ENCODE results near the gene CBX5.
"Not testable (repeated sequence)": the region's sequence is repeated elsewhere in the genome, so short reads cannot be mapped to it uniquely, and the experiment has no call there.

Gene CBX5

GRCh38 chr12:54262403-54262925, 17.5 kb downstream of the CBX5 start:
- no peak for DNase-seq

- DNase-seq: no peak
Measured at GRCh38 chr12:54261815-54262402, 18.0 kb downstream of the CBX5 start.

DNA sequence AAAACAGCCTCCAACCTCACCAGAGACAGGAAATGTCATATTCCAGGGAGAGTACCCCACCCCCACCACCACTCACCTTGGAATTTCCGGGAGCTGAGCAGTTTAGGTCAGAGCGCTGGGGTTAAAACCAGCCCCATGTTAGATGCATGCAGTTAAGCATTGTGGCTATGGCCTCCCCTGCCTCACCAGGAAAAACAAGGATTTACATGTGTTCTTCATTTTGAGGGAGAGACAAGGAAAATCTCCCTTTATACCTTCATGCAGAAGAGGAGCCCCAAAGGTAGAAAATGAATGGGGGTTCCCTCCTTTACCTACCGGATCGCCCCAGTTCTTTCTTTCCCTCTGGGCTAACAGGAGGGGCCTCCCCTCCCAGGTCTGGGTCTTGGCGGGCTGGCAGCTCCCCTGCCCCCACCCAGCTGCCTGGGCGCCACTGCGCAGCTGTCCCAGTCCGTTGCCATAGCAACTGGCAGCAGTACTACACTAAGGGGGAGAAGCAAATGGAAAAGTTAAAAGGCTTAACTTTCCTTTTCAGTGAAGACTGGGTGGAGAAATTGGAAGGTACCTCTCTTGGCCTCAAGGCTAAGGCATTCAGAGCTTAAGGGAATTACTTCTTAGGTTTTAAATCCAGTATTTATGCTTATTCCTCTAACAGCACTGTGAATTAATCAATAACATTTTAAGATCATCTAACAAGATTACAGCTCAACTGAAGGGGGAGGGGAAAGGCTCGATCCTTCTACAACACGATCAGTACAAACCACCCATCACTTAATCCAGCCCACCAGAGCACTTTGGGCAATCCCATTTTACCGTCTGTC, 20.5 kb downstream of the CBX5 start:
- peak; percentile 86 for DNase-seq

DNA sequence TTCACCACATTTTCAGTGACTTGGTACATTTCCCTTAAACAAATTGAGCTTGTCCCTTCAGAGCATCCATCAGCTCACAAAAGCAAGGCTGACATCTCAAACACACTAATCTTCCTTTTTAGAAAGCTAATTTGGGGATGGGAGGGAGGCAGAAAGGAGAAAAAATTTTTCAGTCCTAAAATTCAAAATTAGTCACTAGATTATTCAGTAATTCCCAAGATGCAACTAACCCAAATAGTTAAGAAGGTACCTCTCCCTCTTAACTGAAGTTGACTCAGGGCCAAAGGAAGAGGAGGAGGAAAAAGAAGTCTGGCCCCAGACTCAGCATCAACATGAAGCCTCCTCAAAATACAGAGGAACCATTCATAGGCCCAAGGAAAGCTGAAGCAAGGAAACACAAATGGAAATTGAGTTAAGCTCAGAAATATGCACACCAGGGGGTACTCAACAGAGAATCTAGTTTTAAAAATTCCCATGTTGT, 21.7 kb downstream of the CBX5 start:
- DNase-seq: no peak

GRCh38 chr12:54257332-54257731, 22.6 kb downstream of the CBX5 start:
- DNase-seq: no peak

- DNase-seq: no peak
Measured at GRCh38 chr12:54253240-54253639, 26.7 kb downstream of the CBX5 start.

- DNase-seq: peak; percentile 19
Measured at GRCh38 chr12:54251667-54252284, 28.1 kb downstream of the CBX5 start.

DNA sequence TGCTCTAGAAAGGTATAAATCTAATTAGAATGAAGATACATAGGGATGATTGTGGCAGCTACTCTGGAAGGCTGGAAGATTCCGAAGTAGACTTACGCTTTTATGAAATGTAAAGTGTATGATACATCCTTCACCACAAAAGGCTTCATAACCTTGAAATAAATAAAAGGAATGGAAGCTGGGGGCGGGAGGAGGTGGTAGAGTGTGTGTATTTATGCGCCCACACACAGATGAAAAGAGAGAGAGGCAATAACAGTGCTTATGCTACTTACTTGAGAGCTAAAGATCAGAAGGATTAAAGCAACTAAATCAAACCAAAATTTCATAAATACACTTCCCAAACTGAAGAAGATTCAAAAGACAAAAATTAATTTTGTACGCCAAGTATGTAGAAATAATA, 30.4 kb downstream of the CBX5 start:
- no peak for DNase-seq

- DNase-seq: no peak
Measured at GRCh38 chr12:54246011-54246641, 33.8 kb downstream of the CBX5 start.

DNA sequence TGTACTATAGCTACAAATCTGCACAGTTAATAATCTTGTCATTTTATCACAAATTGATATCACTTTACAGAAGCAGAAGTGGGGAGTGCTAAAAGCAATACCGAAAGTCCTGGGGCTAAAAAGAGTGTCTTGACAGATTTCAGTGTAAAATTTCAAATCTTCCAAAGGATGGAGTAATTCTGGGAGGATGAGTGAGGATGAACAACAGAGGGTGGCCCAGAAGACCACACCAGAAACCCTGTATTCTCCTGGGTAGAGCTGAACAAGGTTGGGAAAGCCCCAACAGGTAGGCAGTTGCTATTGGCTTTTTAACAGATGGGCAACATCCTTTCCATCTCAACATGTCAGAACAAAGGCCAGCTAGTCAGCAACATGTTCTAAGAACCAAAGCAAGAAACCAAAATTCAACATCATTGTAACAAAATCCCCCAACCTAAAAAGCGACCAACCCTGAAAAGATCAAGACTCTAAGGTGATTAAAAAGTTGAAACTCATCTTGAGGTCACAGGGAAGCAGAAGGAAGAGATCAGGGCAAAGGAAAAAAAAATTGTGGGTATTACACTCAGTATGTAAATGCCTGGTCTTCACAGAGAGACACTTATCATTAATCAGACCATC, 38.8 kb downstream of the CBX5 start:
- DNase-seq: no peak

DNA sequence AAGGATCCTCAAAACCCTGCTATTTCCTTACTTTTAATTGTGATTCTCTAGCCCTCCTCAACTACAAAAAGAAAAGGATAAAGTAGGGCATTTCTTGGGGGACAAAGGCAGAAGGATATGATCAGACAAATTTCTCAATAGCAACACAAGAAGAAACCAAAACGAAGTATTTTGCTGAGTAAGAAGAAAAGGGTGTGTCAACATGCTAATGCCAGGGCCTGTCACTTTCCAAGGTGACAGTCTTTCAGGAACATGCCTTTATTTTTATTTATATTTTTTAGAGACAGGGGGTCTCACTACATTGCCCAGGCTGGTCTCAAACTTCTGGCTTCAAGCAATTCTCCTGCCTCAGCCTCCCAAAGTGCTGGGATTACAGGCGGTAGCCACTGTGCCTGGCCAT, 39.8 kb downstream of the CBX5 start:
- DNase-seq: no peak

GRCh38 chr12:54239620-54240019, 40.3 kb downstream of the CBX5 start:
- no peak for DNase-seq

DNA sequence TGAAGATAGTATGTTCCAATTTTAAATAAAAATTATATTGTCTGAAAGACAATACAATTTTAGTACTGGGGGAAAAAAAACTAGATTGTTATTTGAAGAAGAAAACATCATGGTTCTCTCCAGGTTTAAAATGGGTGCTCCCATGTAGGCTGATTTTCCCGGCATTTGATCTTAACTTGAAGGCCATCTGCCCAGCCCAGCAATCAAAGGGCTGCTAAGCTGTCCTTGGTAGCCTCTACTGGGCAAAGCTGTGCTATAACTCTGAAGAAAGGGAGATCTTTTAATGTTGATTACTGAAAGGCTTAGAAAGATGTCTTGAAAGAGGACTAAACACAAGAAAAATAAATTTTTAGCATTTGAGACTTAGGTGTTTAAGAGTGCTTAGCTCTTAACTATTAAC, 41.4 kb downstream of the CBX5 start:
- no peak for DNase-seq

GRCh38 chr12:54232790-54233189, 47.1 kb downstream of the CBX5 start:
- no peak for DNase-seq

DNA sequence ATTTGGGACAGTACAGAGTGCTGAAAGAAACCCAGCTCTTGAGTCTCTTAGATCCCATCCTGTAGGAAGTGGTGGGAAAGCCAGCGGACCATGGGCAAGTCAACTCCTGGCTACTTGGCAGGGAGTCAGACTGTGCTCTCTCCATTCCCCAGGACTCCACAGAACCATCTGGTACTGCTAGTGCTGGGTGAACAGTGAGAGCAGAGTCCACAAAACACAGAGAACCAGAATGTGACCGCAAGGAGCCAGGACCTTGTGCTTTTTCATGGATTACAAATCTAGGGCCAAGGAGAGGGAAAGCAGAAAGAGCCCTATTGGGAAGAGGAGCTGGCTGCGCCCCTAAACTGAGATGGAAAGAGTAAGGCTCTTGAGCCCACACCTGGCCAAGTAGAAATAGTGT, 48.7 kb downstream of the CBX5 start:
- not testable (repeated sequence) for DNase-seq

- DNase-seq: no peak
Measured at GRCh38 chr12:54230555-54230954, 49.4 kb downstream of the CBX5 start.

- DNase-seq: no peak
Measured at GRCh38 chr12:54229624-54230212, 50.2 kb downstream of the CBX5 start.

DNA sequence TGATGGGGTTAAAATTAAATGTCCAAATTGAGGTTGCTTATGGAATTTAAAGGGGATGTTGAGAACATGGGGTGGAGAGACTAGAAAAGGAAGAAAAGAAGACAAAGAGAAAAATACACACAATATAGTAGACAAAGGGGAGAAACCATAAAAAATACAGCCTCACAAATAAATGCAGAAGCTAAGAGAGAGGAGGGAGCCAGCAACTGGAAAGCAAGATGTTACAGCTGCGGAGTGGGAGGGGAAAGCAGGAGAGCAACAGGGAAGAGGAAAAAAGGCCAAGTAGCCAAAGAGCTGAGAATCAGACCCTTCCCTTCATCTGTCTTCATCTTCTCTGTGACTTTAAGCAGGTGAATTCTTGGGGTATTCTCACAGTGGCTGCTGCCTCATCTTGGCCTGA, 51.5 kb downstream of the CBX5 start:
- no peak for DNase-seq

GRCh38 chr12:54227927-54228326, 52.0 kb downstream of the CBX5 start:
- DNase-seq: not testable (repeated sequence)

DNA sequence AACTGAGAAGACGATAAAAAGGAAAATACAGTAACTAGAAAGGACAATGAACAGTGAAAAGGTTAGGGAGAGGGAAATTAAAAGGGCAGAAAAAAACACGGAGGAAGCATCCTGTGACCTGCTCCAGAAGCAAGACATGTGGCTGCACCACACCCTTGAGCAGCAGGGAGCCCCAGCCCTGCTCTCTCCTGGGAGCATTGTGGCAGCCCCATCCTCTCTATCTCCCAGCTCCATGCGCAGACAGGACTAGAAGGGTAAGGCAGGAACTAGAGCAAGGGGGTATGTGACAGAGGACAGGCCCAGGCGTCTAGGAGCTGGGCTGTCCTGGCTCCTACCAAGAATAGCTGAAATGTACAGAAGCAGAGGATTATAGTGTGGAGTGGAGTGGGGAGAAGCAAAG, 52.5 kb downstream of the CBX5 start:
- DNase-seq: no peak

DNA sequence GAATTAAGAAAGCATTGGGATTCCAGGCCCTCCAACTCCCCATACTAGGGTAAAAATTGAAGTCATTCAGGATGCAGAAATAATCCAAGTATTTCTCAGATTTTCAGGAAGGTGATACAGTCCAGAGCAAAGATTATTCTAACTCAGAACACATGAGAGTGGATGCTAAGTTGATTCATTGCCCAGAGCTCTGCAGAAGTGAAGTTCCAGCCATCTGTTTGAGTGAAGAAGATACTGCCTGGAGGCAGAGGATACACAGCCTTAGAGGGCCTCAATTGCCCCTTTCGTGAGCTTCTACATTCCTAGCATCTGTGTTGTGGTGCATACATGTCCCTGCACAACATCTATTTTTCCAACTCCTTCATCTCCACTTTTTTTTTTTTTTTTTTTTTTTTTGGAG, 54.3 kb downstream of the CBX5 start:
- no peak for DNase-seq

DNA sequence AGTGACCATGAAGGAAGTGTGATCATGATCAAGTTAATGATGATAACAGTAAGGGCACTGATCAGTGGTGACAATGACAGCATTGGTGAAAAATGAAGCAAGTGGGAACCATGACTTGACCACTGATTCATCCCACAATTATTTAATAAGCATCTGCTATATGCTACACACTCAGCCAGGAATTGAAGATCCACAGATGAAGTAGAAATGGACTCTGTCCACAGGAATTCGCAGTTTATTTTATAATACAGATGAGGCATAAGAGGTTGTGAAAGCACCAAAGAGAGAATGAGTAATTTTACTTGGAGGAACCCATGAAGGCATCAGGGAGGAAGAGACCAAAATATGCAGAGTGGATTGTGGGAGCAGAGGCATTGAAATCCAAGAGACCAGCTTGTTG, 57.3 kb downstream of the CBX5 start:
- DNase-seq: no peak

Measured in NCI-H1105 treated with DMSO at 0.1 percent for 48 hours (cell line).